ENCODE measurements around the gene CARS1.

The CARS1 gene

GRCh38 chr11:3020011-3020410 lies 37.2 kb downstream of the CARS1 start:
- 97% methylated on average over 12 of the region's 12 CpGs for WGBS
- H3K9ac ChIP-seq (ENCODE audit: low read length) = no peak overlapping the region
- H3K18ac ChIP-seq (ENCODE audit: low read depth in 1 of 2, low read length in 2 of 2) = no peak overlapping the region
- H3K27ac ChIP-seq (ENCODE audit: low read length, poor library complexity, severe bottlenecking) = no peak overlapping the region
- H2BK12ac ChIP-seq (ENCODE audit: low read length in 2 of 2) = no peak overlapping the region
- no peak overlapping the region for H2BK15ac ChIP-seq (ENCODE audit: low read depth, poor library complexity, severe bottlenecking)
- no peak overlapping the region for H2BK120ac ChIP-seq (ENCODE audit: low read depth, low read length)
- no peak overlapping the region for H3K23ac ChIP-seq (ENCODE audit: low read length in 2 of 2)
- no peak overlapping the region for H2BK5ac ChIP-seq (ENCODE audit: low read depth, low read length, poor library complexity, severe bottlenecking)
- H4K91ac ChIP-seq (ENCODE audit: low read length) = no peak overlapping the region
- H3K4me1 ChIP-seq (ENCODE audit: control insufficient read depth, insufficient read depth, low read depth, low read length) = peaks cover 13% of the 10 kb centered on the region
- no peak for DNase-seq
- peaks cover 24% of the 10 kb centered on the region for H3K79me1 ChIP-seq (replicated peaks; ENCODE audit: low read length, poor library complexity, severe bottlenecking)
- no peak overlapping the region for H3K4ac ChIP-seq (ENCODE audit: low read depth in 1 of 2, low read length in 2 of 2)
- H3K36me3 ChIP-seq (ENCODE audit: control insufficient read depth in 1 of 2, insufficient read depth in 2 of 2, low read depth in 1 of 2, low read length in 2 of 2) = peaks cover 62 to 82% of the 10 kb centered on the region in 2 experiments
- H3K4me3 ChIP-seq (ENCODE audit: insufficient read depth in 1 of 2, low read depth in 1 of 2, low read length in 2 of 2) = no peak overlapping the region
- H3K9me3 ChIP-seq (ENCODE audit: control insufficient read depth, low read length) = no peaks in the 10 kb centered on the region
- H3K27me3 ChIP-seq (ENCODE audit: control insufficient read depth in 1 of 2, insufficient read depth in 1 of 2, low read length in 2 of 2) = no peaks in the 10 kb centered on the region
- no peak overlapping the region for H3K14ac ChIP-seq (ENCODE audit: low read length in 2 of 2)
- no peak overlapping the region for H2AFZ ChIP-seq (ENCODE audit: low read depth, low read length)
- H4K8ac ChIP-seq (ENCODE audit: low read length) = no peak overlapping the region
- H2AK5ac ChIP-seq (ENCODE audit: low read length, severe bottlenecking) = no peak overlapping the region
- no peak overlapping the region for H3K4me2 ChIP-seq (ENCODE audit: low read length, poor library complexity, severe bottlenecking)

DNA sequence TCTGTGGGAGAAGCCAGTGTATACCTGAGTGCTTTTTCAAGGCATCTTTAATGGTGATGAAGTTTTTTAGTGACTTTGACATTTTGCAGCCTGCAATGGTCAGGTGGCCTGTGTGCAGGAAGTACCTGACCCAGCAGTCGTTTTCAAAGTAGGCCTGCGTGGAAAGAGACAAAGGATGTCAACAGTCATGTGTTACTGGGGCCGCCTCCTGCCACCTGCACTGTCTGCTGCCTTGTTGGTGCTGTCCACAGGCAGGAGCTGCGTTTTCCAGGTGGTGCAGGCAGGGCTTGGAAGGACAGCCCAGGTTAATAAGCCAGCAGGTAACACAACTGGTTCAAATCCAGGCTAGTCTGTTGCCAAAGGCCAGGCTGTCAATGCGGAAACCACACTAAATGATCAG lies 38.6 kb downstream of the CARS1 start:
- no peak overlapping the region for H2BK5ac ChIP-seq (ENCODE audit: low read depth, low read length, poor library complexity, severe bottlenecking)
- 86% methylated on average over 5 of the region's 5 CpGs for WGBS
- H3K27me3 ChIP-seq (ENCODE audit: control insufficient read depth in 1 of 2, insufficient read depth in 1 of 2, low read length in 2 of 2) = no peaks in the 10 kb centered on the region
- peaks cover 22% of the 10 kb centered on the region for H3K79me1 ChIP-seq (replicated peaks; ENCODE audit: low read length, poor library complexity, severe bottlenecking)
- H3K9ac ChIP-seq (ENCODE audit: low read length) = no peak overlapping the region
- H3K18ac ChIP-seq (ENCODE audit: low read depth in 1 of 2, low read length in 2 of 2) = no peak overlapping the region
- no peak overlapping the region for H2AFZ ChIP-seq (ENCODE audit: low read depth, low read length)
- H4K8ac ChIP-seq (ENCODE audit: low read length) = no peak overlapping the region
- H3K9me3 ChIP-seq (ENCODE audit: control insufficient read depth, low read length) = no peaks in the 10 kb centered on the region
- H3K4me3 ChIP-seq (ENCODE audit: insufficient read depth in 1 of 2, low read depth in 1 of 2, low read length in 2 of 2) = no peak overlapping the region
- no peak overlapping the region for H4K91ac ChIP-seq (ENCODE audit: low read length)
- H3K27ac ChIP-seq (ENCODE audit: low read length, poor library complexity, severe bottlenecking) = no peak overlapping the region
- no peak overlapping the region for H3K4me2 ChIP-seq (ENCODE audit: low read length, poor library complexity, severe bottlenecking)
- no peak overlapping the region for H2BK12ac ChIP-seq (ENCODE audit: low read length in 2 of 2)
- no peak overlapping the region for H3K14ac ChIP-seq (ENCODE audit: low read length in 2 of 2)
- no peak overlapping the region for H3K4ac ChIP-seq (ENCODE audit: low read depth in 1 of 2, low read length in 2 of 2)
- H3K36me3 ChIP-seq (ENCODE audit: control insufficient read depth in 1 of 2, insufficient read depth in 2 of 2, low read depth in 1 of 2, low read length in 2 of 2) = peaks cover 69 to 84% of the 10 kb centered on the region in 2 experiments
- DNase-seq = no peak
- no peak overlapping the region for H2BK15ac ChIP-seq (ENCODE audit: low read depth, poor library complexity, severe bottlenecking)
- H2AK5ac ChIP-seq (ENCODE audit: low read length, severe bottlenecking) = no peak overlapping the region
- no peak overlapping the region for H2BK120ac ChIP-seq (ENCODE audit: low read depth, low read length)
- H3K4me1 ChIP-seq (ENCODE audit: control insufficient read depth, insufficient read depth, low read depth, low read length) = peaks cover 19% of the 10 kb centered on the region
- H3K23ac ChIP-seq (ENCODE audit: low read length in 2 of 2) = no peak overlapping the region

DNA sequence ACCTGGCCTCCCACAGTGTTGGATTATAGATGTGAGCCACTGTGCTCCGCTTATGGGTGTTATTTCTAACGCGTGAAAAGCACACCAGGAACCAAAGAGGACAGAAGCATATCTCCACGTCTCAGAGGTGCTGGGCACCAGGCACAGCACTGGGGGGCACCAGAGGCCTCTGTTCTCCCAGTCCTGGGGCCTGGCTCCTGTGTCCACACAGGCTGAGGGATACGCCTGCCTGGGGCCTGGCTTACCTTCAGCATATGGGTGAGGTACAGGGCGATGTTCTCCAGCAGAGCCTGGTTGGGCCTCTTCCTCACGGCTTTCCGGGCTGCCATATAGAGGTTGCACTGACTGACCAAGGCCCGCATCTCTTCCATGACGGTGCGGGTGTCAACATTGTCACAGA lies 40.4 kb downstream of the CARS1 start:
- no peak overlapping the region for H2AK5ac ChIP-seq (ENCODE audit: low read length, severe bottlenecking)
- no peak overlapping the region for H3K14ac ChIP-seq (ENCODE audit: low read length in 2 of 2)
- H2AFZ ChIP-seq (ENCODE audit: low read depth, low read length) = no peak overlapping the region
- no peak overlapping the region for H4K91ac ChIP-seq (ENCODE audit: low read length)
- no peak overlapping the region for H2BK12ac ChIP-seq (ENCODE audit: low read length in 2 of 2)
- no peaks in the 10 kb centered on the region for H3K9me3 ChIP-seq (ENCODE audit: control insufficient read depth, low read length)
- 95% methylated on average over 11 of the region's 11 CpGs for WGBS
- H2BK15ac ChIP-seq (ENCODE audit: low read depth, poor library complexity, severe bottlenecking) = no peak overlapping the region
- H2BK5ac ChIP-seq (ENCODE audit: low read depth, low read length, poor library complexity, severe bottlenecking) = no peak overlapping the region
- peaks cover 11% of the 10 kb centered on the region for H3K4me1 ChIP-seq (ENCODE audit: control insufficient read depth, insufficient read depth, low read depth, low read length)
- H3K36me3 ChIP-seq (ENCODE audit: control insufficient read depth in 1 of 2, insufficient read depth in 2 of 2, low read depth in 1 of 2, low read length in 2 of 2) = peaks cover 75 to 86% of the 10 kb centered on the region in 2 experiments
- no peak overlapping the region for H2BK120ac ChIP-seq (ENCODE audit: low read depth, low read length)
- no peak overlapping the region for H3K23ac ChIP-seq (ENCODE audit: low read length in 2 of 2)
- H3K9ac ChIP-seq (ENCODE audit: low read length) = no peak overlapping the region
- H3K4ac ChIP-seq (ENCODE audit: low read depth in 1 of 2, low read length in 2 of 2) = no peak overlapping the region
- H3K27ac ChIP-seq (ENCODE audit: low read length, poor library complexity, severe bottlenecking) = no peak overlapping the region
- H3K18ac ChIP-seq (ENCODE audit: low read depth in 1 of 2, low read length in 2 of 2) = no peak overlapping the region
- no peak overlapping the region for H3K4me2 ChIP-seq (ENCODE audit: low read length, poor library complexity, severe bottlenecking)
- no peaks in the 10 kb centered on the region for H3K27me3 ChIP-seq (ENCODE audit: control insufficient read depth in 1 of 2, insufficient read depth in 1 of 2, low read length in 2 of 2)
- no peak overlapping the region for H4K8ac ChIP-seq (ENCODE audit: low read length)
- peaks cover 21% of the 10 kb centered on the region for H3K79me1 ChIP-seq (replicated peaks; ENCODE audit: low read length, poor library complexity, severe bottlenecking)
- no peak for DNase-seq
- no peak overlapping the region for H3K4me3 ChIP-seq (ENCODE audit: insufficient read depth in 1 of 2, low read depth in 1 of 2, low read length in 2 of 2)

DNA sequence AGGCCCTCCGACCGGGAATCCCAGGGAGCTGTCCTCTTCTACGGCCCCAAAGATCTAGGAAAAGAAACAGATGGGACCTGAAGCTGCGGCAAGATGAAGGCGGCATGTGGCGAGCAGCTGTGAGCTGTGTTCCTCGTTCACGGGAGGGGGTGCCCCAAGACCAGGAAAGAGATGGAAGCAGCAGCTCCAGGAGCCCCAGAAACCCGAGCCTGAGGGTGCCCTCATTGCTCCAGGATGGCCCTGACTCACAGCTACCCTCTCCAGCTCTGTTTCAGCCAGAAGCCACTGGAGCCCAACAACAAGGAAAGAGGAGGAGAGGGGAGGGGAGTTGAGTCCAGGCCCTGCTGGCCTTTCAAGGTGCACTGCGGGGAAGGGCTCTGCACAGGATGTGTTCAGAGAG lies 41.4 kb downstream of the CARS1 start:
- WGBS = 95% methylated on average over 9 of the region's 10 CpGs
- Histone ChIP-seq H3K9me3 (ENCODE audit: control insufficient read depth, low read length) (no peaks in the 10 kb centered on the region), H3K36me3 (ENCODE audit: control insufficient read depth in 1 of 2, insufficient read depth in 2 of 2, low read depth in 1 of 2, low read length in 2 of 2) (peaks cover 83 to 92% of the 10 kb centered on the region in 2 experiments), H3K4me1 (ENCODE audit: control insufficient read depth, insufficient read depth, low read depth, low read length) (peaks cover 14% of the 10 kb centered on the region), H3K4me2 (ENCODE audit: low read length, poor library complexity, severe bottlenecking) (no peak overlapping the region), H3K27ac (ENCODE audit: low read length, poor library complexity, severe bottlenecking) (no peak overlapping the region), H3K9ac (ENCODE audit: low read length) (no peak overlapping the region), H2AFZ (ENCODE audit: low read depth, low read length) (no peak overlapping the region), H2BK12ac (ENCODE audit: low read length in 2 of 2) (no peak overlapping the region), H3K27me3 (ENCODE audit: control insufficient read depth in 1 of 2, insufficient read depth in 1 of 2, low read length in 2 of 2) (no peaks in the 10 kb centered on the region), H3K18ac (ENCODE audit: low read depth in 1 of 2, low read length in 2 of 2) (no peak overlapping the region), H3K4ac (ENCODE audit: low read depth in 1 of 2, low read length in 2 of 2) (no peak overlapping the region), H2BK15ac (ENCODE audit: low read depth, poor library complexity, severe bottlenecking) (no peak overlapping the region), H2BK120ac (ENCODE audit: low read depth, low read length) (no peak overlapping the region), H2BK5ac (ENCODE audit: low read depth, low read length, poor library complexity, severe bottlenecking) (no peak overlapping the region), H4K91ac (ENCODE audit: low read length) (no peak overlapping the region), H3K79me1 (replicated peaks; ENCODE audit: low read length, poor library complexity, severe bottlenecking) (peaks cover 20% of the 10 kb centered on the region), H2AK5ac (ENCODE audit: low read length, severe bottlenecking) (no peak overlapping the region), H3K23ac (ENCODE audit: low read length in 2 of 2) (no peak overlapping the region), H3K4me3 (ENCODE audit: insufficient read depth in 1 of 2, low read depth in 1 of 2, low read length in 2 of 2) (no peak overlapping the region), H4K8ac (ENCODE audit: low read length) (no peak overlapping the region), H3K14ac (ENCODE audit: low read length in 2 of 2) (no peak overlapping the region)
- no peak for DNase-seq

All from mesenchymal stem cell (in vitro differentiated cells and primary cell).